ENCODE data around the gene MIPEP. TPM values are rescaled to one million over a fixed set of nuclear protein-coding genes. Genes with fewer than 3 reads are reported as not detected.

MIPEP gene
- polyA plus RNA-seq, 1 donor from 2014 or later: 9.1 TPM

GRCh38 chr13:23797276-23797903 is 91.8 kb downstream of the MIPEP start:
- no peak for TF ChIP-seq REST (IDR thresholded peaks at IDR 0.05; ENCODE audit: borderline replicate concordance)

GRCh38 chr13:23796551-23796950 is 92.6 kb downstream of the MIPEP start:
- no peaks in the 10 kb centered on the region for H3K36me3 ChIP-seq (ENCODE audit: insufficient read depth, low read length)
- no peaks in the 10 kb centered on the region for H3K9me3 ChIP-seq (ENCODE audit: low read length)
- no peaks in the 10 kb centered on the region for H3K79me2 ChIP-seq (replicated peaks; ENCODE audit: insufficient read depth, low read length)
- no peaks in the 10 kb centered on the region for H4K20me1 ChIP-seq (ENCODE audit: insufficient read depth)
- TF ChIP-seq MXI1 (conservative IDR thresholded peaks at IDR 0.05; ENCODE audit: poor library complexity, severe bottlenecking): no peak
- H3F3A ChIP-seq (ENCODE audit: insufficient read depth, low read length, poor library complexity, severe bottlenecking): no peaks in the 10 kb centered on the region
- no peak overlapping the region for H3K4me2 ChIP-seq (ENCODE audit: low read length)
- H3K9ac ChIP-seq (ENCODE audit: low read length): no peak overlapping the region
- no peak overlapping the region for H2AFZ ChIP-seq (ENCODE audit: low read depth, low read length)
- H3K27me3 ChIP-seq (ENCODE audit: insufficient read depth, low read depth, low read length): no peaks in the 10 kb centered on the region
- H3K27ac ChIP-seq (ENCODE audit: low read length): no peak overlapping the region
- no peak overlapping the region for H3K4me3 ChIP-seq (ENCODE audit: low read length)
- H3K9me2 ChIP-seq (ENCODE audit: insufficient read depth, low read length): no peaks in the 10 kb centered on the region

More at GRCh38 chr13:23797276-23797903, 91.8 kb downstream of the MIPEP start:
- Histone ChIP-seq H3K9me2 (ENCODE audit: insufficient read depth, low read length) (no peaks in the 10 kb centered on the region), H3K27me3 (ENCODE audit: insufficient read depth, low read depth, low read length) (no peaks in the 10 kb centered on the region), H3K9ac (ENCODE audit: low read length) (no peak overlapping the region), H3K79me2 (replicated peaks; ENCODE audit: insufficient read depth, low read length) (no peaks in the 10 kb centered on the region), H3F3A (ENCODE audit: insufficient read depth, low read length, poor library complexity, severe bottlenecking) (no peaks in the 10 kb centered on the region), H2AFZ (ENCODE audit: low read depth, low read length) (no peak overlapping the region), H3K27ac (ENCODE audit: low read length) (no peak overlapping the region), H3K9me3 (ENCODE audit: low read length) (no peaks in the 10 kb centered on the region), H3K36me3 (ENCODE audit: insufficient read depth, low read length) (no peaks in the 10 kb centered on the region), H3K4me3 (ENCODE audit: low read length) (no peak overlapping the region), H3K4me2 (ENCODE audit: low read length) (no peak overlapping the region), H4K20me1 (ENCODE audit: insufficient read depth) (no peaks in the 10 kb centered on the region)

GRCh38 chr13:23794267-23795161 is 94.7 kb downstream of the MIPEP start:
- no peak overlapping the region for H2AFZ ChIP-seq (ENCODE audit: low read depth, low read length)
- no peaks in the 10 kb centered on the region for H3K9me3 ChIP-seq (ENCODE audit: low read length)
- H3F3A ChIP-seq (ENCODE audit: insufficient read depth, low read length, poor library complexity, severe bottlenecking): no peaks in the 10 kb centered on the region
- H3K79me2 ChIP-seq (replicated peaks; ENCODE audit: insufficient read depth, low read length): no peaks in the 10 kb centered on the region
- no peak overlapping the region for H3K4me3 ChIP-seq (ENCODE audit: low read length)
- no peaks in the 10 kb centered on the region for H3K36me3 ChIP-seq (ENCODE audit: insufficient read depth, low read length)
- no peak for TF ChIP-seq EZH2 (IDR thresholded peaks at IDR 0.05; ENCODE audit: borderline replicate concordance, insufficient read depth, low read length, poor library complexity, severe bottlenecking)
- H3K27ac ChIP-seq (ENCODE audit: low read length): no peak overlapping the region
- H3K27me3 ChIP-seq (ENCODE audit: insufficient read depth, low read depth, low read length): no peaks in the 10 kb centered on the region
- no peak overlapping the region for H3K4me2 ChIP-seq (ENCODE audit: low read length)
- no peak overlapping the region for H3K9ac ChIP-seq (ENCODE audit: low read length)
- no peaks in the 10 kb centered on the region for H4K20me1 ChIP-seq (ENCODE audit: insufficient read depth)
- H3K9me2 ChIP-seq (ENCODE audit: insufficient read depth, low read length): no peaks in the 10 kb centered on the region

Data from neural cell (in vitro differentiated cells).